Inflammatory macrophage treated with lipopolysaccharide for 4 hours (primary cell): ENCODE results near the gene UCMA.
"Not testable (repeated sequence)": the region's sequence is repeated elsewhere in the genome, so short reads cannot be mapped to it uniquely, and the experiment has no call there.

Experiments
- DNase-seq: peaks from one replicate; pipeline ENCODE4 v3.0.0-alpha.2; 2020

The UCMA gene, protein sequence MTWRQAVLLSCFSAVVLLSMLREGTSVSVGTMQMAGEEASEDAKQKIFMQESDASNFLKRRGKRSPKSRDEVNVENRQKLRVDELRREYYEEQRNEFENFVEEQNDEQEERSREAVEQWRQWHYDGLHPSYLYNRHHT

GRCh38 chr10:13234172-13234571 is at the start of gene UCMA:
TSS of gene UCMA (minus strand) at chr10:13234374. CDS start at chr10:13234258, 116 bp downstream.
- no peak for DNase-seq

GRCh38 chr10:13282348-13282747 is 48.2 kb upstream of the UCMA start:
- DNase-seq = not testable (repeated sequence)

DNA sequence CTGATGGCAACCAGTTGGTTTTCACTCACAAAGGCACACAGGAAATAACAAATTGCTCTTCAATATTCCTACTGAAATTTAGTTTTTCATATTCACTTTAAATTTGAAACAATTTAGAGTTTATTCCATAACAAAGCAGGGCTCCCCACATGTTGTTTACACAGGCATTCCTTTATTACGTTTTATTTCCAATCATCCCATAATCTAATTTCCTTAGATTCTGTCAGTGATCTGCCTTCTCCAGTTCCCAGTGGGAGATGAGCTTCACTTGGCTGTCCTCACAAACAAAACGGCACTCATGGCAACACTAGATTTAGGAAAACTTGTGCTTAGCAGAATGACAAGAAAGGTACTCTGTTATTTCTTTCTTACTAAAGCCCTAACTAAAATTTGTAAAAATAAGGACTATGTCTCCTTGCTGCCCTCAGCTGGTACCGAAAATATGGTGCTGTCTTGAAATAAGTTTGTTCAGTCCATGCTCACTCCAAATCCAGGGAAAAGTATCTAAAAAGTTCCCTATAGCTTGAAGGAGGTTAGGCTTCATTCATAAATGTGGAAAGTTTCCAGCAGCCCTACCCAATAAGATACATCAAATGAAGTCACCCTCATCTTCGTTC is 42.7 kb upstream of the UCMA start:
- DNase-seq = no peak

DNA sequence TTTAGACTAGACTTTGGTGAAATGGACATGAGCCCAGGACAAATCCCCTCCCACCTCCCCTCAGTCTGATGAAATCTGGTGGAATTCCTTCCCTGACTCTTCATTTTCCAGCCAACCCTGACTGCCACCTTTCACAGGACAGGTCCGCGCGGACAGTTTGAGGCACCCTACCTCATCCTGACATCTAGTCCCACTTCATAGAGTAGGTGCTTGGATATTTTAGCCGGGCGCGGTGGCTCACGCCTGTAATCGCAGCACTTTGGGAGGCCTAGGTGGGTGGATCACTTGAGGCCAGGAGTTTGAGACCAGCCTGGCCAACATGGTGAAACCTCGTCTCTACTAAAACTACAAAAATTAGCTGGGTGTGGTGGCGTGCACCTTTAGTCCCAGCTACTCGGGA is 42.0 kb upstream of the UCMA start:
- not testable (repeated sequence) for DNase-seq

- DNase-seq = no peak
These were observed 38.0 kb upstream of the UCMA start for GRCh38 chr10:13272164-13272571.

- peak; percentile 5 for DNase-seq
These were observed 37.5 kb upstream of the UCMA start for GRCh38 chr10:13271552-13272163.

- no peak for DNase-seq
These were observed 36.8 kb upstream of the UCMA start for GRCh38 chr10:13270877-13271551.

- no peak for DNase-seq
These were observed 34.7 kb upstream of the UCMA start for GRCh38 chr10:13268841-13269240.

GRCh38 chr10:13268310-13268709 is 34.1 kb upstream of the UCMA start:
- DNase-seq = no peak

DNA sequence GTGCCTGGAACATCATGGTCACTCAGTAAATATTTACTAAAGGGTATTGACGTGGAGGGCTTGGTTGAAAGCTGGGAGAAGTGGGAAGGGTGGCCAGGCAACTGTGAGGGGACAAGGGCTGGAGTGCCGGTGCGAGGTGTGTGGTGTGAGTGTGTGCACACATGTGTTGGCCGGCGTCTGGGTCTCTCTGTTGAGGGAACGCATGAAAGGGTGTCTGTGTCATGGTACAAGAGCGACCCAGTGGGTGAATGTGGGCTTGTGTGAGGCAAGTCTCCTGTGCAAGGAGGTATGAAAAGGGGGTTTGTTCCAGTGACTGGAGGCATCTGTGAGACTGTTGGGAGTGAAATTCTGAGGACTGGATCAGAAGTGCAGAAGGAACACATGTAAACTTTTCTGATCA is 29.4 kb upstream of the UCMA start:
- DNase-seq = no peak

DNA sequence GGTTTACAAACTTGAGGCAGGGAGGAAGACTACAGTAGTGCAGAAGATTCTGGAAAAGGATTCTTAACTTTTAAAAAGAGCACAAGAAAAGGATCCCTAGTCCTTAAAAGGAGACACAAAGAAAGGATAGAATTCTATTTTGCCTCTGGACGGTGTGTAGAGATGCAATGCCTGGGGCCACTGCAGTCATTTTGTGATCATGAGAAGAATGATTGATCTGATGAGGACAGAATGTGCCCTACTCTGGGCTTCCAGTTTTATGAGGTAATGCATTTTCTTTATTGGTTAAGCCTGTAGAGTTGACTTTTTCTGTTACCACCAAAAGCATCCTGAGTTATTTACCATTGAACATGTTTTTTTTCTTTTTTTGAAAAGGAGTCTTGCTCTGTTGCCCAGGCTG is 28.3 kb upstream of the UCMA start:
- no peak for DNase-seq

DNA sequence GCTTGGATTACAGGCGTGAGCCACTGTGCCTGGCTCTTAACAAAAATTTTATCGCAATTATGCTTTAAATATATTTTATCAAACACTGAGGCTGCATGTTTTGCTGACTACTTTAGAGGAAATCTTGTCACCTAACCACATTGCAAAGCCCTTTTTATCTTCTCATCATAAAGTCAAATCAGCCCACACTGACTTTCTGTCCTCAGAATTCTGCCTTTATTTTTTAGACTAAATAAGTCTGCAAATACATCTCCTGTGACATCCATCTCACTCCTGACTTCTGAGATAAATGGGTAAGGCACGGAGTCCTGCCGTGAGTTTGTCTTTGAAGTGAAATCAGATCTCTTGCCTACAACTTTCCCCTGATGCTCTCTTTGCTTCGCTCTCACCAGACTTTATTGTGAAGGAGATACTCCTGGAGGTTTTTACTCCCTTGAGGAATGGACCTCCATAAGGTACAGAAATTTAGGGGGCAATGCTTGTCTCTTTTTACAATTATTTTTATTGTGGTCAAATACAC is 23.5 kb upstream of the UCMA start:
- DNase-seq = no peak

DNA sequence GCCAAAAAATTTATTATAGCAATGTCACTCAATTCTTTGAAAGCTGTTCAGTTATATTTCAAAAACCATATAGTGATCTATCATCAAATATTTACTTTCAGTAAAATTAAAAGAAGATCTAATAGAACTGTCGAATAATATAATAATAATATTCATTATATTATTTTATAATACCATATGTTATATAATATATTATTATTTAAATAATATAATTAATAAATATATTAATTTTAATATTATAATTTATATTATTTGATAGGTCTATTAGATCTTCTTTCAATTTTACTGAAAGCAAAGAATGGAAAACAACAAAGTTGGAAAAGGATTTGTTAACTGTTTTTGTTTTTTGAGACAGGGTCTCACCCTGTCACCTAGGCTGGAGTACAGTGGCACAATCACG is 22.5 kb upstream of the UCMA start:
- no peak for DNase-seq

DNA sequence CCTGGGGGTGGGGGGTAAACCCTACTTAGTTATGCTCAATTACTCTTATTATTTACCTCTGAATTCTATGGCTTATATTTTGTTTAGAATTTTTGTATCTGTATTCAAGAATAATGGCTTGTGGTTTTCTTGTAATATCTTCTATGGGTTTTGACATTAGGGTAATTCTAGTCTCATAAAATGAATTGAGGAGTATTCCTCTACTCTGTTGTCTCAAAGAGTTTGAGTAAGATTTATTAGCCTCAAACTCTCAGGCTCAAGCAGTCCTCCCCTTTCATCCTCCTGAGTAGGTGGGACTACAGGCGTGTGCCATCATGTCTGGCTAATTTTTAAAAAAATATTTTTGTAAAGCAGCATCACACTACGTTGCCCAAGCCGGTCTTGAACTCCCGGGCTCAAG is 19.6 kb upstream of the UCMA start:
- DNase-seq = no peak

GRCh38 chr10:13247784-13248183 is 13.6 kb upstream of the UCMA start:
- no peak for DNase-seq

- DNase-seq = no peak
These were observed 13.1 kb upstream of the UCMA start for GRCh38 chr10:13247246-13247645.

DNA sequence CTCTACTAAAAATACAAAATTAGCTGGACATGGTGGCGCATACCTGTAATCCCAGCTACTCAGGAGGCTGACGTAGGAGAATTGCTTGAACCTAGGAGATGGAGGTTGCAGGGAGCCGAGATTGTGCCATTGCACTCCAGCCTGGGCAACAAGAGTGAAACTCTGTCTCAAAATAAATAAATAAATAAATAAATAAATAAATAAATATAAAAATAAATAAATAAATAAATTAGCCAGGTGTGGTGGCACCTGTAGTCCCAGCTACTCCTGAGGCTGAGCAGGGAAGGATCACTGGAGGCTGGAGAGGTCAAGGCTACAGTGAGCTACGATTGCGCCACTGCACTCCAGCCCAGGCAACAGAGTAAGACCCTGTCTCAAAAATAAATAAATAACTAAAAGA is 8.1 kb upstream of the UCMA start:
- DNase-seq = not testable (repeated sequence)

- no peak for DNase-seq
These were observed 7.4 kb upstream of the UCMA start for GRCh38 chr10:13241613-13242012.

DNA sequence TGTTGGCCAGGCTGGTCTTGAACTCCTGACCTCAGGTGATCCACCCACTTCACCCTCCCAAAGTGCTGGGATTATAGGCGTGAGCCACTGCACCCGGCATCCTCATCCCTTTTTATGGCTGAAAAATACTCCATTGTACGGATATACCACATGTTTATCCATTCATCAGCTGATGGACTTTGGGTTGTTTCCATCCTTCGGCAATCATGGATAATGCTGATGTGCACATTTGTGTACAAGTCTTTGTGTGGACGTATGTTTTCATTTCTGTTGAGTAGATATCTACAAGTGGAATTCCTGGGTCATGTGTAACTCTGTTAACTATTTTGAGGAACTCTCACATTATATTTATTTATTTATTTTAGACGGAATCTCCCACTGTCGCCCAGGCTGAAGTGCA is 5.7 kb upstream of the UCMA start:
- no peak for DNase-seq

GRCh38 chr10:13238271-13239077 is 4.3 kb upstream of the UCMA start:
- DNase-seq = no peak

DNA sequence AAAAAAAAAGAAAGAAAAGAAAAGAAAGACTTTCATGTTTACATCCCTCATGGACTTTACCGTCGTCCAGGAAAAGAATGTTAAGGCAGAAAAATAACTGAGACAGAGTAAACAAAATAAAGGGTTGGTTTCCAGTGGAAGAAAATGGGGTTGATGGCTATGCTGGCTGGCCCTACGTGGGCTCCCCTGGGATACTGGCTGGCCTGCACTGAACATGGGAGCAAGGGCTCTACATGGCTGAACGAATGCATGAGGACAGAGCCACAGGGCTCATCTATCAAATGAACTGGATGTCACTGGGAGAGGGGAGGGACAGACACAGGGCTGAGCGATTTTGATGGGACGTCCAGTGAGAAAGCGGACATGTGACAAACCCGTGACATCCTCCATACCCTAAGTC is 2.5 kb upstream of the UCMA start:
- DNase-seq = no peak

DNA sequence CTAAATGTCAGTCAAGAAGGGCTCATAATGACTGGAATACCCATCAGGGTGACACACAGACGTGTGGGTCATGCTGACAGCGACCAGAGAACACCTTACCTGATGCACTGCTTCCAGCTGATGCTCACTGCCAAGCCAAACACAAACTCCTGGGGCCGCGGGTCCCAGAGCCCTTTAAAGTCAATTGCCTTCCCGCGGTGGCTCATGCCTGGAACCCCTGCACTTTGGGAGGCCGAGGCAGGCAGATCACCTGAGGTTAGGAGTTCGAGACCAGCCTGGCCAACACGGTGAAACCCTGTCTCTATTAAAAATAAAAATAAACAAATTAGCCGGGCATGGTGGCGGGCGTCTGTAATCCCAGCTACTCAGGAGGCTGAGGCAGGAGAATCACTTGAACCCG is 562 bp upstream of the UCMA start:
- not testable (repeated sequence) for DNase-seq

DNA sequence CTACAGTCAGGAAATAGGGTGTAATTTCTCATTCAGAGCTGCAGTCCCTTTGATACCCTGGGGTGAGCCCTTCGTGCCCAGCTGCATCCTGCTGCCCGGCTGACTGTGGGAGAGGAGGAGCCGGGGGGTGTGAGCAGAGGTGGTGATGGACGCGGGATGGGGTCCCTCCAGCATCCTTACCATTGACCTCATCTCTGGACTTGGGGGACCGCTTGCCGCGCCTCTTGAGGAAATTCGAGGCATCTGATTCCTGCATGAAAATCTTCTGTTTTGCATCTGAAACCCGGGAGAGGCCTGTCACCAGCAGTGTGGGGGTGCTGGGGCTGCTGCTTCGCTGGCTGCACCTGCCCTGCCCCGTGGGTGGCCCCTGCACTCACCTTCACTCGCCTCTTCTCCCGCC is 816 bp downstream of the UCMA start:
- DNase-seq = no peak
